Activated CD8-positive, alpha-beta T cell treated with anti-CD3 and anti-CD28 coated beads for 36 hours (primary cell): ENCODE results near the gene PIK3R2. TPM values are rescaled to one million over a fixed set of nuclear protein-coding genes. Genes with fewer than 3 reads are reported as not detected.
A peak's percentile ranks its signal among the peaks of the same experiment; 100 is the strongest.

ENCODE experiments used
- ATAC-seq: fragments of 200-7000 bp; cut with Tn5 transposase; one replicate; pipeline ENCODE4 v1.10.0; 2021; ENCODE audit warnings: mild to moderate bottlenecking, moderate library complexity
- CTCF ChIA-PET: fragments of 350-600 bp; sonication (Branson Sonifier 250); formaldehyde crosslinking; loops from one replicate; lab custom pipeline; 2021; ENCODE audit warnings: antibody characterized with exemption; lab: Charles Lee
- POLR2A ChIA-PET: fragments of 350-600 bp; sonication (Branson Sonifier 250); formaldehyde crosslinking; loops from one replicate; lab custom pipeline; 2021; ENCODE audit warnings: antibody characterized with exemption; lab: Charles Lee
- DNase-seq: peaks from one replicate; pipeline ENCODE4 v3.0.0-alpha.2; 2020
- H3K27ac Mint-ChIP-seq: one replicate; pipeline ENCODE4 v1.8.0; 2021; ENCODE audit warnings: mild to moderate bottlenecking, mixed read lengths
- H3K27me3 Mint-ChIP-seq: one replicate; pipeline ENCODE4 v1.8.0; 2021; ENCODE audit warnings: mixed read lengths
- H3K36me3 Mint-ChIP-seq: one replicate; pipeline ENCODE4 v1.8.0; 2021; ENCODE audit warnings: low read depth, mixed read lengths
- H3K4me1 Mint-ChIP-seq: one replicate; pipeline ENCODE4 v1.8.0; 2021; ENCODE audit warnings: low read depth, mixed read lengths
- H3K4me3 Mint-ChIP-seq: one replicate; pipeline ENCODE4 v1.8.0; 2021; ENCODE audit warnings: mild to moderate bottlenecking, moderate library complexity, mixed read lengths
- H3K9me3 Mint-ChIP-seq: one replicate; pipeline ENCODE4 v1.8.0; 2021; ENCODE audit warnings: mixed read lengths
- CTCF ChIP-seq: fragments of 200-600 bp; IDR thresholded peaks from one replicate; pipeline ENCODE4 v1.8.0; 2022; ENCODE audit warnings: antibody characterized with exemption, mild to moderate bottlenecking
- intact Hi-C: fragments of 100-400 bp; cut with micrococcal nuclease; formaldehyde crosslinking; loops from one replicate; pipeline ENCODE4 v1.10.0; 2022
- total RNA-seq, 2 experiments: library from RNA; stranded (reverse); gene quantifications; one replicate each; pipeline ENCODE4 v1.2.3, GENCODE V29; 2021

PIK3R2 gene
- total RNA-seq, 2 experiments from 2014 or later: 15.0 to 15.8 TPM

DNA sequence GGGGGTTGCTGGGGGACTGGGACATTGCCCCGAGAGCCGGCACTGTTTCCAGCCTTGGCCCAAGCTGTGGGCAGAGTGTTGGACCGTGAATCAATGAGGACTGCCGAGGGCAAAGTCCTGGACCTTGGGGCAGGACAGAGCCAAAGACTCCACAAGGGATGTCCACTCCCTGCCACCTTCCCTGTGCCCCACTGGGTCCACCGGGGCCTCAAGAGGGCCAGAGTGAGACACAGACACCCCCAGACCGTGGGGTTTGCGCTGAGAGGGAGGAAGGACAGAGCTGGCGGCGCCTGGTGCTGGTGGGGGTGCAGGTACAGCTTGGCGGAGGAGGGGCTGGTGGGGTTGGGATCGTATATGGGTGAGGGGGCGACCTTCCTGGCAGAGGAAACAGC is 43.6 kb upstream of the PIK3R2 start:
- Mint-ChIP-seq H3K27ac (no peak overlapping the region), H3K27me3 (no peaks in the 10 kb centered on the region), H3K4me1 (peaks cover 25% of the 10 kb centered on the region), H3K36me3 (peaks cover 11% of the 10 kb centered on the region), H3K4me3 (peak overlapping the region; percentile 54), H3K9me3 (no peaks in the 10 kb centered on the region)
- no peak for ATAC-seq
- POLR2A ChIA-PET: interaction anchor here (1.0 to 2.9 kb wide), 6 partner anchors 11 to 115 kb away, joined by 3 to 11 read pairs (median 4); partner anchors contain the start of gene MAST3
- CTCF ChIA-PET: interaction anchor here (0.7 to 3.9 kb wide), 10 partner anchors 8 to 219 kb away, joined by 3 to 20 read pairs (median 4); partner anchors contain the start of genes MAST3 and PIK3R2
- no peak for DNase-seq
- no peak for TF ChIP-seq CTCF
- intact Hi-C loops: no loop called here

- TF ChIP-seq CTCF: no peak
- peaks cover 11% of the 10 kb centered on the region for H3K36me3 Mint-ChIP-seq
- H3K9me3 Mint-ChIP-seq: no peaks in the 10 kb centered on the region
- no peaks in the 10 kb centered on the region for H3K27me3 Mint-ChIP-seq
- intact Hi-C loops: loop anchor here (5.0 kb wide), 1 partner anchor 57 kb away; no protein-coding TSS in a partner anchor
- CTCF ChIA-PET: interaction anchor here (1.0 to 3.9 kb wide), 7 partner anchors 9 to 219 kb away, joined by 3 to 20 read pairs (median 5); partner anchors contain the start of genes MAST3 and PIK3R2
- H3K4me1 Mint-ChIP-seq: peaks cover 20% of the 10 kb centered on the region
- H3K4me3 Mint-ChIP-seq: peak overlapping the region; percentile 72
- ATAC-seq (peak; percentile 78), DNase-seq (peak; percentile 57)
- no peak overlapping the region for H3K27ac Mint-ChIP-seq
- POLR2A ChIA-PET: interaction anchor here (0.6 to 2.9 kb wide), 11 partner anchors 10 to 169 kb away, joined by 3 to 11 read pairs (median 4); partner anchors contain the start of gene MAST3
Measured at GRCh38 chr19:18109733-18110608, 43.0 kb upstream of the PIK3R2 start.

DNA sequence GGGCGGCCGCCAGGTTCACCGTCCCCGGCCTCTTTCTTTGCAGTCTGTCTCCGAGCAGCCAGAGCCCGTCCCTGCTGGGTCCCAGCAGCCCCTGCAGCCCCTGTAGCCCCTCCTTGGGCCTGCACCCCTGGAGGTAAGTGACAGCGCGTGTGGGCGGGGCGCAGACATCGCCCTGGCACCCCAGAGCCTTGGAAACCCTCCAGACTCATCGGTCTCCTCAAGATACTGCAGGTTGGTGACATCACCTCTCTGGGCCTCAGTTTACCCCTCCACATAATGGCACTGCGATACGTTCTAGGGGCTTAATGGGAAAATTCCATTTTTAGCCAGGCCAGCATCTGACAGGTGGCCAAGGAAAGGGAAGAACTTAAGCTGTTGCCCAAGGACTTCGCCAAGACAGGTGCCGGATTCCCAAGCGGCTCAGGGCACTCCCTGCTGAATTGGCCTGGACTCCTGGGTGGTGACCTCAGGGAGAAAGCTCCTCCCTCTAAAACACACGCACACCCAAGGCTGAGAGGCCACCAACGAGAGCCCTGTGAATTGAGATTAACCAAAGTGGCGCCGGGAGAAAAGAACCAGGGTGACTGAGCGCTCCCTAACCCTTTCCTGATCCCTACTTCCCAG is 42.2 kb upstream of the PIK3R2 start:
- H3K4me1 Mint-ChIP-seq: peaks cover 20% of the 10 kb centered on the region
- intact Hi-C loops: loop anchor here (5.0 kb wide), 1 partner anchor 57 kb away; no protein-coding TSS in a partner anchor
- H3K36me3 Mint-ChIP-seq: peaks cover 11% of the 10 kb centered on the region
- H3K9me3 Mint-ChIP-seq: no peaks in the 10 kb centered on the region
- no peak for DNase-seq
- H3K27ac Mint-ChIP-seq: no peak overlapping the region
- no peak for TF ChIP-seq CTCF
- peak overlapping the region; percentile 72 for H3K4me3 Mint-ChIP-seq
- CTCF ChIA-PET: interaction anchor here (0.6 to 3.9 kb wide), 9 partner anchors 10 to 218 kb away, joined by 3 to 20 read pairs (median 7); partner anchors contain the start of genes IL12RB1, MAST3 and PIK3R2
- ATAC-seq: peak; percentile 5
- POLR2A ChIA-PET: interaction anchor here (0.6 to 2.9 kb wide), 8 partner anchors 9 to 168 kb away, joined by 3 to 11 read pairs (median 5); partner anchors contain the start of gene MAST3
- no peaks in the 10 kb centered on the region for H3K27me3 Mint-ChIP-seq

DNA sequence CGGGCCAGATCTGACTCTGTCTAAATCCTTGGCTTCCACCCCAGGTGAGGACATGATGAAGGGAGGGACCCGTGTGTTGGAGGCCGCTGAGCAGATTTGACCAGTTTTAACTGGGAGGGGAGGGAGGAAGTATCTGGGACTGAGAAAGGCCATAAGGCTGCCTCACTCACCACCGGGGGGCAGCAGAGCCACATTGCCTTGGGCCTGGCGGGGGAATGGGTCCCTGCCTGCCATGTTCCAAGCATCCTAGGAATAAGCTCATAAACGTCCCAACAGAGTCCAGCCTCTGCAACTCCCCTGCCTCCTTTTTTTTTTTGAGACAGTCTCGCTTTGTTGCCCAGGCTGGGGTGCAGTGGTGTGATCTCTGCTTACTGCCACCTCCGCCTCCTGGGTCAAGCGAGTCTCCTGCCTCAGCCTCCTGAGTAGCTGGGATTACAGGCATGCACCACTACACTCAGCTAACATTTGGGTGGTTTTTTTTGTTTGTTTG is 39.9 kb upstream of the PIK3R2 start:
- intact Hi-C loops: loop anchor here (5.0 kb wide), 1 partner anchor 54 kb away; no protein-coding TSS in a partner anchor
- CTCF ChIA-PET: interaction anchor here (0.7 to 2.9 kb wide), 29 partner anchors 9 to 115 kb away, joined by 3 to 16 read pairs (median 4); partner anchors contain the start of genes MAST3, MPV17L2 and PIK3R2
- POLR2A ChIA-PET: interaction anchor here (1.0 to 1.7 kb wide), 3 partner anchors 11 to 46 kb away, joined by 3 read pairs; partner anchors contain the start of gene PIK3R2
- Mint-ChIP-seq H3K9me3 (no peaks in the 10 kb centered on the region), H3K4me3 (no peak overlapping the region), H3K27ac (no peak overlapping the region), H3K27me3 (no peaks in the 10 kb centered on the region), H3K36me3 (peaks cover 11% of the 10 kb centered on the region), H3K4me1 (peaks cover 25% of the 10 kb centered on the region)
- peak; percentile 80 for TF ChIP-seq CTCF
- DNase-seq (peak; percentile 84), ATAC-seq (peak; percentile 25)
